HG02840 (cell line): Measurements from ENCODE around the gene DDB1.
"Not testable (repeated sequence)": the region's sequence is repeated elsewhere in the genome, so short reads cannot be mapped to it uniquely, and the experiment has no call there.

ENCODE experiments used
- ATAC-seq: cut with Tn5 transposase; IDR thresholded peaks from one replicate; pipeline ENCODE4 v1.9.1; 2021; ENCODE audit warnings: mild to moderate bottlenecking, moderate library complexity, moderate number of reproducible peaks; ENCODE audit not compliant: unreplicated experiment, low FRiP score

The DDB1 gene

GRCh38 chr11:61274084-61274483 lies 58.8 kb downstream of the DDB1 start:
- no peak for ATAC-seq

DNA sequence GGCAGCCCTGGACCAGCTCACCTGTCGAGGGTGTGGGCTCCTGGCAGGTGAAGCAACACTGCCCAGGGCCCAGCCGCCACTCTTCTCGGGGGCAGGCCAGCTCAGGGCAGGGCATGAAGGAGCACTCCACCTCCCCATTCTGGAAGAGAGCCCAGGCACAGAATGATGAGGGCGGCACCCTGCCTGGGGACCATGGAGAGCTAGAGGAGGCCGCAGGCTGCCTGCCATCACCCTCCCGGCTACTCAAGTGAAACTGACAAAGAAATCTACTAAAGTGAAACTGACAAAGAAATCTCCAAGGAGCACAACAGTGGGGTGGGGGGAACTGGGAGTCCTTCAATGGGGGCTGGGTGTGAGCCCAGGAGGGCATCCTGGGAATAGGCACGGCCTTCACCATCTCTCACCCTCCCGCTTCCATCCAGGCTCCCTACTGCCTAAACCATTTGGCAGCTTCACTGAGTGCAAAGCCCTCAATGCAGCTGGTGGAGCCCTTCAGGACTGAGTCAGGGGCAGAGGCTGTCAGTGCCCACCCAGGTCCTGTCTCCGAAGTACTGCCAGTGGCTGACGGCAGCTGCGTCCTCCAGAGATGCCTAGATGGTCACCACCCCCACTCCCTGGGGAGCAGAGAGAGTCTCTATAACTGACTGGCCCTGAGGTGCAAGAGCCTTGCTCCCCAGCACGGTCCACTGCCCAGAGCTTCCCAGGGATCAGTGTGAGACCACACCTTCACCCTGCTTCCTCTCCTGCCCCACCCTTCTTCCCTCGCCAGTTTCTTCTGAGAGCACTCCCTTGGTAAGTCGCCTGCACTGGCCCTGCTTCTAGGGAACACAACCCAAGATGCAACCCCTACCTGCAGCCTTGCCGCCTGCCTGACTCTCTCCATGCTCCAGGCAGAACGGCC lies 59.5 kb downstream of the DDB1 start:
- ATAC-seq: no peak

GRCh38 chr11:61272731-61273130 lies 60.2 kb downstream of the DDB1 start:
- ATAC-seq: no peak

DNA sequence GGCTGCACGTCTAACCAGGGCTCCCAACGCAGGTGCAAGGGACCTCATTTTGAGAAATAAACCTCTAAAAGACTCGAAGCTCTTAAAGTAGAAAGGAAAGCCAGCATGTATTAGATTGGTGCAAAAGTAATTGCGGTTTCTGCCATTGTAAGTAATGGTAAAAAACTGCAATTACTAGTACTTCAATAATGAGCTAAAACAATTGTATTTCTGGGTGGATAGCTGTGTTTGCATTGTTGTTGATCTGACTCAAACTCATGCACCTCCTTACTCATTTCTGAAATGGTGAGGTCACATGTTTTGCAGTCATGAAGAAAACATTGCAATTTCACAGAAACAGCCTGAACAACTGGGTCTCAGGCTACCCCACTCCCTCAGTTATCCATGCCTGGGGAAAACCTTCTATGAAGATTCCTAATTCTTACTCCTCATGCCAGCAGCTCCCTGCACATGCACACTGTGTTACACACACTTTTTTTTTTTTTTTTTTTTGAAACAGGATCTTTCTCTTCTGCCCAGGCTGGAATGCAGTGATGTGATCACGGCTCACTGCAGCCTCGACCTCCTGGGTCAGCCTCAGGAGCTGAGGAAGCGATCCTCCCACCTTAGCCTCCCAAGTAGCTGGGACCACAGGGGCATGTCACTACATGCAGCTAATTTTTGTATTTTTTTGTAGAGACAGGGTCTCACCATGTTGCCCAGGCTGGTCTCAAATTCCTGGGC lies 62.4 kb downstream of the DDB1 start:
- no peak for ATAC-seq

DNA sequence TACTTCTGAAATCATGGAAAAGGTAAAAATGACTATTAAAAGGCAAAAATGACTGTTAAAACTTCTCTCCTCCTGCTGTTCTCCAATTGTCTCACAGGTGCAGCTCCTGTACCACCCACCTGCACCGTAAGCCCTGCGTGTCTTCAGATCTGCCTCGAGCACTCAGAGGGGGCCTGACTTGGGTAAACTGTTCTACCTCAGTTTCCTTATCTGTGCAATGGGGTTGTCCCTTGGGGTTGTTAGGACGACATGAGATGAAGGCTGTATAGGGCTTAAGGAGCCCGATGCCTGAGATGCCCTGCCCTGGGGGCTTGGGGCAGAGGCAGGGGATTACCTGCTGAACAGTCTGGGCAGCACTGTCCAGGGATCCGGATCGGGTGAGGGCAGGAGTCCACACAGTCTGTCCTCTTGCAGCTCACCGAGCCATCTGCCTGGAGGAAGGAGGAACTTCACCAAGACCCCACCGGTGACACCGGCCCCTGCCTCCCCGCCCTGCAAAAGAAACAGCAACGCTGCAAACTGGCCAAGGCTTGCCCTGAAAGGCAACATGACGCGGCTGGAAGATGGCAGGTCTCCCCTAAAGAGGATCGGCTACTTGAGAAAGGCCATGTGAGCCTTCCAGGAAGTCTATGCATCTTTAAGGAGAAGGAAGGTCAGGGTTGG lies 64.2 kb downstream of the DDB1 start:
- no peak for ATAC-seq

- ATAC-seq: no peak
Observed at GRCh38 chr11:61267437-61267841, 65.5 kb downstream of the DDB1 start.

DNA sequence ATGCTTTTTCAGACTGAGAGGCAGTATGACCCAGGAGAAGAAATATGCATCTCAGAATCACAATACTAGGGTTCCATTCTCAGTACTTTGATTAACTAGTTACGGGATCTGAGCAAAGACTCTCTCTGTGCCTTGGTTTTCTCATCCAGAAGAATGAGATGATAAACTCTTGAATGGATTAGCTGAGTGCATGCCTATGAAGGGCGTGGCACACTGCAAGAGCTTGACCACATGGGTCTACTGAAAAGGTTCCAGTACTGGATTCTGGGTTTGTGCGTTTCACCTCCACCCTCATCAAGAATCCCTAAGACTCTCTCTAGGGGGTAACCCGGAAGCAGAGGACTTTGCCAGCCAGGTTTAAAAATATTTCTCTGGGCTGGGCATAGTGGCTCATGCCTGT lies 66.3 kb downstream of the DDB1 start:
- no peak for ATAC-seq

DNA sequence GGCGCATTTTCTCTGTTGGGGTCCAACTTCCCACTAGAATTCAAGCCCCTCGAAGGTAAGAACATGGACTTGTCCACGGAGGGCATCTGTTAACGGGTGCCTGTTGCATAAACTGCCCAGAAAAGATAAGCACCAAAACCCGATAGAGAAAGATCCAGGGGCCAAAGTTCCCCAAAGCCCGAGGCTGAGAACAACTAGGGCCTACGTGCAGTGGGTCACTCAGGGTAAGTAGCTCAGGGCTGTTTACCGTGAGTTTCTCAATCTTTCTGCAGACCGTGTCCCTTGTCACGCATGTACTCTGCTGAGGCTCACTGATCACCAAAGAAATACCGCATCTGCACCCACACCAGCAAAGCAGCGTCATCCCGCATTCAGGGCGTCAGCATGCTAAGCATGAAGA lies 67.5 kb downstream of the DDB1 start:
- ATAC-seq: no peak

DNA sequence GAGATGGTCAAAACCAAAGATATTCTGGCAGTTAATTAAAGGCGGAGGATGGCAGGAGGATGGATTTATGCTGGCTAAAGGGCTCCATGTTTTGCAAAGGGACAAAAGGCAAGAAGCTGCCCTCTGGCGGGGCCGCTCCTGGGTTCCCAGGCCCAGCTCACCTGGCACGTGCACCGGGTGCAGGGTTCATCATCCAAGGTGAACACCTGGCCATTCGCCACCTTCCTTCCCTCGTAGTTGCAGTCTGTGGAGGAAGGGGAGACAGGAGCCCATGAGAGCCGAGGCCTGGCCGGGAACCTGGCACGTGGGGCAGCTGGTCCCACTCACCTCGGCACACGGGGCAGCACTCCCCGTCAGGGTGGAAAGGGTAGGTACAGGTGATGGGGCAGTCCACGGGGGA lies 68.1 kb downstream of the DDB1 start:
- no peak for ATAC-seq

DNA sequence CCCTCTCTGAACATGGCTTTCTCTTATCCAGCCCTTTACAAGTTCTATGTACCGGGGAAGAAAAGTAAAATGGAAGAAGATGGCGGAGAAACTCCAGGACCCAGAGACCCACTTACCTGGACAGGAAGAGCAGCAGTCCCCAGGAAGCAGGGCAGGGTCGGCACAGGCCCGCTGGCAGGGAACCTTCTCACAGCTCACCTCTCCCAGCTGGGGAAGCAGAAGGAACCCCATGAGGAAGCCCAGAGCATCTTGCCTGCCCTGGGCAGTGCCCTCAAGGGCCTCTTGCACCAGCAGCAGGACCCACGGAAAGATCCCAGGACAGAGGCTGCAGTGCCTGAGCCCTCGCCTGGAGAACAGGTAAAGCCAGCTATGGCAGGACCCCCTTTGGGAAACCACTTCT lies 68.5 kb downstream of the DDB1 start:
- no peak for ATAC-seq

DNA sequence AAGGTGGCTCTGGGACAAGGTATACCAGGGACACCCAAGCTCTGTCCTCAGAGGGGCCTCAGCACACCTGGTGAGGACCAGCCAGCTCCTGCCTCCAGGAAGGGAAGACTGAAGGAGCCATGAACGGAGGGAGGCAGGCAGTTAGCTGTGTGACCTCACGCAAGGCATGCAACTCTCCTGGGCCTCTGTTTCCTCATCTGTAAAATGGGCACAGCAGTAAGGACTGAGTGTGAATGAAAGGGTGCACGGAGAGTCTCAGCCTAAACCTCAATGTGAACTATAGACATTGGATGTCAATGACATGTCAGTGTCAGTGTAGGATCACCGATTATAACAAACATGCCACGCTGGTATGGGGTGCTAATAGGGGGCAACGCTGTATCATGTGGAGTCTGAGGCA lies 73.5 kb downstream of the DDB1 start:
- ATAC-seq: no peak

DNA sequence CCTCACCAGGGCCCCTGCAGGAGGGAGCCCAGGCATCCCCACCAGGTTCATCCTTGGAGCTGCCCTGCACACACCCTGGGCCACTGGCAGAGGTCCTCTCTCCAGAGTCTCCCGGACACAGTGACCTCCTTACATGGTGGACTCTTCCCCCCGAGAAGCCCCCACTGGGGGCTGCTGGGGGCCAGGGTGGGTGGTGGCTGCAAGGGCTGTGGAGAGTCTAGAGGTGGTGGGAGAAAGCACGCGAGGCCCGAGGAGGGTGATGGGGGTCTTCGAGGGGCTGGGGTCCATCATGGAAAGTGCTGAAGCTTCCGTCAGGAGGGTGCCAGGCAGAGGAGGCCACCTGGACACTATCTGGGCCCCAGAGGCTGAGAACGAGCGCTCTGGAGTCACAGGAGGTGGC lies 74.4 kb downstream of the DDB1 start:
- no peak for ATAC-seq

DNA sequence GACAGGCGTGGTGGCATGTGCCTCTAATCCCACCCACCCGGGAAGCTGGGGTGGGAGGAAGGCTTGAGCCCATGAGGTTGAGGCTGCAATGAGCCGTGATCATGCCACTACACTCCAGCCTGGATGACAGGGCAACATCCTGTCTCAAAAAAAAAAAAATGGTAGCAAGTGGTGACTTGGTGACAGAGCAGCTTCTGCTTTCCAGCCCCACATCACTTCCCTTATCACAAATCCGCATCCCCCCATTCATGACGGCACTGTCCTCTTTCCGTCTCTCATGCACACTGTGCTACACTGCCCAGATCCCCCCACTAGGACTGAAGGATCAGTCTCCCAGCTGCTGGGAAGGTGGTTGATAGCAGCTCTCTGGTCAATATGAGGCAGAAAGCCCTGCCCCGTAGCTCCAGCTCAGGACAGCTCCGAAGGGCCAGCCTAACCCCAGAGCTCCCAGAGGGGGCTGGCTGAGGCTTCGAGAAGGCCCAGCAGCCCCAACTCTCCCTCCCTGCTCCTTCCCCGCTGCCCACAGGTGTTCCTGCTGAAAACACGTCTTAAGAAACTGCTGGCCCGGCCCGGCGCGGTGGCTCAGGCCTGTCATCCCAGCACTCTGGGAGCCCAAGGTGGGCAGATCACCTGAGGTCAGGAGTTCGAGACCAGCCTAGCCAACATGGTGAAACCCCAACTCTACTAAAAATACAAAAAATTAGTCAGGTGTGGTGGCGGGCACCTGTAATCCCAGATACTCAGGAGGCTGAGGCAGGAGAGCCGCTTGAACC lies 76.0 kb downstream of the DDB1 start:
- ATAC-seq: no peak

GRCh38 chr11:61254403-61255025 lies 78.4 kb downstream of the DDB1 start:
- ATAC-seq: no peak

DNA sequence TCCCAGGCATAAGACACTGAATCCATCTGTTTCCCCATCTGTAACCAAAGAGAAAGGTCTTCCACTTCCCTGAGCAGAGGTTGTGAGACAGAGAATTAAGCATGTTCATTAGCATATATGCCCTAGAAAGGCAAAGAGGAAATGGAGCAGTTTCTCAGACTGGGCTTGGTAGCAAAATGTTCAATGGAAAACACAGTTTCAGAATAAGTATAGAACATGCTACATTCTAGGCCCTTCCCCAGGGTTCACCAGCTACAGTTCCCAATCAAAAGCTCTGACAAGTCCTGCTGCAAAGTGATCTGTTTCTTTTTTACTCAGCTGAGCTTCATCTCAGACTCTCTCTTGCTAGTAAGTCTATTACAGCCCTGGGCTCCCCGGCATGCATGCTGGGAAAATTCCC lies 80.6 kb downstream of the DDB1 start:
- ATAC-seq: not testable (repeated sequence)

GRCh38 chr11:61250796-61251765 lies 81.8 kb downstream of the DDB1 start:
- ATAC-seq: not testable (repeated sequence)
